ENCODE results near the gene ZDHHC21. TPM values are rescaled to one million over a fixed set of nuclear protein-coding genes. Genes with fewer than 3 reads are reported as not detected.

ZDHHC21 gene
- total and polyA plus RNA-seq, 2 of the 8 experiments (the other 6 are each of a cell fraction or from before 2014, with no cell fraction given) = 1.9 to 6.0 TPM

DNA sequence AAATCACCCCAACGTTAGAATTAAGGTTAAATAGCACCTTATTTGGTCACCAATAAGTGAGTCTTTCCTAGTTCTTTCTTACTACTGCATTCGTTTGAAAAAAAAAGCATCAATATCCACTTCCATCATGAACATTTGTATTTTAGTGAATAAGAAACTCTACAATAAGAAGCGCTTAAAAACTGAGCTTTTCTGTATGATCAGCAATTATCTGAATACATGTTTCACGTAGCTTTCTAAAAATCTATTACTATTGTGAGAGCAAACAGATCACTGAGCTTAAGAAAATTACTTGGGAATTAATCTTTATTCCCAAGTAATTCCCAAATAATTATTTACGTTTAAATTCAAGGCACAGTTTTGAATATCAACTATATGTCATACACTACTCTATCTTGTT lies 32.5 kb downstream of the ZDHHC21 start:
- H3K23me2 ChIP-seq (ENCODE audit: low read depth, low read length) = no peaks in the 10 kb centered on the region
- no peak for TF ChIP-seq FOSL1 (IDR thresholded peaks at IDR 0.05; ENCODE audit: insufficient read depth, low read depth, low read length)
- H4K5ac ChIP-seq (ENCODE audit: insufficient read length, low read depth, low read length) = no peak overlapping the region
- H3K27ac ChIP-seq (ENCODE audit: low read depth, low read length) = no peak overlapping the region
- H3K9ac ChIP-seq (replicated peaks in 1 of 4; ENCODE audit: extremely low read depth in 1 of 4, low read depth in 3 of 4, low read length in 3 of 4) = no peak overlapping the region
- H2BK5ac ChIP-seq (ENCODE audit: low read depth, low read length) = no peak overlapping the region
- POLR2A ChIA-PET (ENCODE audit: partially characterized antibody) = interaction anchor here (1.1 to 1.4 kb wide), 2 partner anchors 32 to 62 kb away, joined by 3 read pairs; partner anchors contain the start of gene CER1
- H3K4me2 ChIP-seq (ENCODE audit: insufficient read depth in 1 of 2, low read depth in 2 of 2, low read length in 2 of 2) = no peak overlapping the region
- CTCF ChIA-PET (ENCODE audit: partially characterized antibody) = interaction anchor here (0.5 to 3.8 kb wide), 25 partner anchors 8 to 1215 kb away, joined by 3 to 24 read pairs (median 4); partner anchors contain the start of genes CER1 and ZDHHC21
- H2BK15ac ChIP-seq (ENCODE audit: low read length) = no peak overlapping the region
- no peak overlapping the region for H2BK20ac ChIP-seq (ENCODE audit: low read length)
- no peak overlapping the region for H3K4me3 ChIP-seq (ENCODE audit: extremely low read depth in 1 of 4, insufficient read depth in 2 of 4, low read depth in 3 of 4, low read length in 4 of 4)
- no peak overlapping the region for H4K91ac ChIP-seq (replicated peaks; ENCODE audit: insufficient read length, low read length)
- no peak overlapping the region for H3K14ac ChIP-seq (ENCODE audit: insufficient read length)
- H2AK5ac ChIP-seq (ENCODE audit: low read depth, low read length) = no peak overlapping the region
- no peaks in the 10 kb centered on the region for H3K27me3 ChIP-seq (replicated peaks in 1 of 4; ENCODE audit: control insufficient read depth in 3 of 4, extremely low read depth in 1 of 4, insufficient read depth in 3 of 4, low read length in 3 of 4)
- H4K8ac ChIP-seq (ENCODE audit: extremely low read depth, insufficient read depth, low read length) = no peak overlapping the region
- no peak overlapping the region for H3K18ac ChIP-seq (ENCODE audit: extremely low read depth, low read length)
- H3K79me2 ChIP-seq (ENCODE audit: control insufficient read depth in 1 of 2, insufficient read depth in 2 of 2, low read length in 2 of 2) = no peaks in the 10 kb centered on the region
- H4K20me1 ChIP-seq (replicated peaks in 1 of 2; ENCODE audit: control insufficient read depth in 1 of 2, insufficient read depth in 2 of 2, low read length in 2 of 2) = no peaks in the 10 kb centered on the region
- H3K56ac ChIP-seq (replicated peaks; ENCODE audit: insufficient read length, low read depth, low read length) = no peak overlapping the region
- H2AFZ ChIP-seq (ENCODE audit: low read length) = no peak overlapping the region
- H3K9me3 ChIP-seq (ENCODE audit: insufficient read depth in 2 of 2, low read depth in 1 of 2, low read length in 1 of 2) = no peaks in the 10 kb centered on the region
- H3K4ac ChIP-seq (replicated peaks; ENCODE audit: insufficient read length, low read depth, low read length) = no peak overlapping the region
- no peak overlapping the region for H2BK120ac ChIP-seq (replicated peaks; ENCODE audit: low read depth, low read length)
- no peak for DNase-seq (ENCODE audit: low read depth in 1 of 2, low spot score in 2 of 2)
- no peak overlapping the region for H3K23ac ChIP-seq (ENCODE audit: insufficient read length)
- WGBS, 2 experiments (ENCODE audit: extremely low coverage in 1 of 2, insufficient coverage in 1 of 2, insufficient read length in 1 of 2, insufficient replicate concordance in 2 of 2, low coverage in 1 of 2, low lambda C conversion rate in 2 of 2, missing lambda C conversion rate in 1 of 2) = 90% methylated on average over 5 of the region's 5 CpGs; no CpG with 5 or more reads in 1 of the 2 experiments
- H2BK12ac ChIP-seq (ENCODE audit: low read depth, low read length) = no peak overlapping the region
- FAIRE-seq = no peak
- H3K79me1 ChIP-seq (ENCODE audit: low read depth, low read length) = no peaks in the 10 kb centered on the region
- no peaks in the 10 kb centered on the region for H3K4me1 ChIP-seq (replicated peaks in 1 of 4; ENCODE audit: control insufficient read depth in 3 of 4, insufficient read depth in 4 of 4, low read length in 3 of 4)
- no peaks in the 10 kb centered on the region; a peak in 1 of 8 replicates for H3K36me3 ChIP-seq (ENCODE audit: control insufficient read depth in 2 of 4, insufficient read depth in 4 of 4, low read length in 3 of 4)
